Parathyroid adenoma (tissue), 2 donors: ENCODE data around the gene STOML1.

ENCODE experiments used
- H2AFZ ChIP-seq: fragments of 300-600 bp; sonication (generic); one replicate; pipeline ENCODE4 v1.7.0; 2017; ENCODE audit warnings: antibody characterized with exemption, mild to moderate bottlenecking
- H3K27ac ChIP-seq: fragments of 300-600 bp; sonication (generic); one replicate; pipeline ENCODE4 v1.7.0; 2017
- H3K27me3 ChIP-seq: fragments of 300-600 bp; sonication (generic); one replicate; pipeline ENCODE4 v1.7.0; 2017; ENCODE audit warnings: low read length; ENCODE audit not compliant: control insufficient read depth, insufficient read depth
- H3K36me3 ChIP-seq: fragments of 300-600 bp; sonication (generic); one replicate; pipeline ENCODE4 v1.7.0; 2017; ENCODE audit warnings: low read length; ENCODE audit not compliant: control insufficient read depth, insufficient read depth
- H3K4me1 ChIP-seq: fragments of 300-600 bp; sonication (generic); one replicate; pipeline ENCODE4 v1.7.0; 2017; ENCODE audit warnings: control low read depth
- H3K4me2 ChIP-seq: fragments of 300-600 bp; sonication (generic); one replicate; pipeline ENCODE4 v1.7.0; 2017; ENCODE audit warnings: low read length
- H3K4me3 ChIP-seq: fragments of 300-600 bp; sonication (generic); one replicate; pipeline ENCODE4 v1.7.0; 2017; ENCODE audit warnings: low read depth, low read length
- H3K79me2 ChIP-seq: fragments of 300-600 bp; sonication (generic); one replicate; pipeline ENCODE4 v1.7.0; 2017; ENCODE audit warnings: control low read depth
- H3K9ac ChIP-seq: fragments of 300-600 bp; sonication (generic); one replicate; pipeline ENCODE4 v1.7.0; 2017; ENCODE audit warnings: mild to moderate bottlenecking
- H3K9me3 ChIP-seq: fragments of 300-600 bp; sonication (generic); one replicate; pipeline ENCODE4 v1.7.0; 2017; ENCODE audit warnings: low read length; ENCODE audit not compliant: control insufficient read depth
- TF ChIP-seq, protein P1 (sequence below): fragments of 300-600 bp; sonication (generic); IDR thresholded peaks from one replicate; pipeline ENCODE4 v1.7.0; 2017; ENCODE audit warnings: antibody characterized with exemption, mild to moderate bottlenecking
- donor health status: primary hyperparathyroidism.

The STOML1 gene

DNA sequence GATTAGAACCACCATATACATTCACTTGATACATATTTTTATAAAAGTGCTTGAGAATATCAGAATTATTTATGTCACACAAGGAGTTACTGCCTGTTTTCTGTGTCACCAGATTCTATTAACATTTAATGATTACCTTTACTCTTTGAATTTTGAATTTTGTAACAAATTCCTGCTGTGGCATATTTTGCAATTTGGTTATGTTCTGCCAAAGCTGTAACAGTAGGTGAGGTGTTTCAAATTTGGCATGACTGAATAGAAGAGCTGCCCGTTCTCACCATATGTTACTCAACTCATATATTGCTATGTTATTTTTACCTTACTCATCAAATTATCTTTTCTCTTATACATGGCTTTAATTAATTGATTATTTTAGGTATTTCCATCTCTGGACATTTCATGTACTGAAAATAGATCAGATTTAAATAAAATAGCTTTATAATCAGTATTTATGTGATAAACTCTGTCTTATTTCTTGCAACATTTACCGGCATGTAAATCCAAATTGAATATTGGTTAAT is 21.3 kb upstream of the STOML1 start:
- H3K36me3 ChIP-seq, result no peaks in the 10 kb centered on the region
- no peaks in the 10 kb centered on the region for H3K27me3 ChIP-seq
- H3K27ac ChIP-seq, result no peak overlapping the region
- no peak overlapping the region for H3K4me3 ChIP-seq
- peaks cover 17% of the 10 kb centered on the region for H3K79me2 ChIP-seq
- TF ChIP-seq, protein P1, sequence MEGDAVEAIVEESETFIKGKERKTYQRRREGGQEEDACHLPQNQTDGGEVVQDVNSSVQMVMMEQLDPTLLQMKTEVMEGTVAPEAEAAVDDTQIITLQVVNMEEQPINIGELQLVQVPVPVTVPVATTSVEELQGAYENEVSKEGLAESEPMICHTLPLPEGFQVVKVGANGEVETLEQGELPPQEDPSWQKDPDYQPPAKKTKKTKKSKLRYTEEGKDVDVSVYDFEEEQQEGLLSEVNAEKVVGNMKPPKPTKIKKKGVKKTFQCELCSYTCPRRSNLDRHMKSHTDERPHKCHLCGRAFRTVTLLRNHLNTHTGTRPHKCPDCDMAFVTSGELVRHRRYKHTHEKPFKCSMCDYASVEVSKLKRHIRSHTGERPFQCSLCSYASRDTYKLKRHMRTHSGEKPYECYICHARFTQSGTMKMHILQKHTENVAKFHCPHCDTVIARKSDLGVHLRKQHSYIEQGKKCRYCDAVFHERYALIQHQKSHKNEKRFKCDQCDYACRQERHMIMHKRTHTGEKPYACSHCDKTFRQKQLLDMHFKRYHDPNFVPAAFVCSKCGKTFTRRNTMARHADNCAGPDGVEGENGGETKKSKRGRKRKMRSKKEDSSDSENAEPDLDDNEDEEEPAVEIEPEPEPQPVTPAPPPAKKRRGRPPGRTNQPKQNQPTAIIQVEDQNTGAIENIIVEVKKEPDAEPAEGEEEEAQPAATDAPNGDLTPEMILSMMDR, result no peak
- H2AFZ ChIP-seq, result no peak overlapping the region
- H3K4me1 ChIP-seq, result no peaks in the 10 kb centered on the region
- H3K4me2 ChIP-seq, result no peak overlapping the region
- no peaks in the 10 kb centered on the region for H3K9me3 ChIP-seq
- H3K9ac ChIP-seq, result no peak overlapping the region

- Histone ChIP-seq H3K4me2 (no peak overlapping the region), H3K4me1 (no peaks in the 10 kb centered on the region), H3K9me3 (no peaks in the 10 kb centered on the region), H3K36me3 (no peaks in the 10 kb centered on the region), H3K9ac (no peak overlapping the region), H2AFZ (no peak overlapping the region), H3K4me3 (no peak overlapping the region), H3K27ac (no peak overlapping the region), H3K79me2 (peaks cover 24% of the 10 kb centered on the region), H3K27me3 (no peaks in the 10 kb centered on the region)
- TF ChIP-seq, protein P1, result no peak
Observed at GRCh38 chr15:74011610-74012009, 19.5 kb upstream of the STOML1 start.

GRCh38 chr15:74010929-74011540 is 18.9 kb upstream of the STOML1 start:
- H3K9me3 ChIP-seq, result no peaks in the 10 kb centered on the region
- H3K4me1 ChIP-seq, result no peaks in the 10 kb centered on the region
- no peak overlapping the region for H2AFZ ChIP-seq
- H3K4me3 ChIP-seq, result no peak overlapping the region
- no peaks in the 10 kb centered on the region for H3K36me3 ChIP-seq
- TF ChIP-seq, protein P1, result no peak
- H3K4me2 ChIP-seq, result no peak overlapping the region
- H3K9ac ChIP-seq, result no peak overlapping the region
- peaks cover 24% of the 10 kb centered on the region for H3K79me2 ChIP-seq
- H3K27ac ChIP-seq, result peak overlapping the region; percentile 66
- H3K27me3 ChIP-seq, result no peaks in the 10 kb centered on the region

DNA sequence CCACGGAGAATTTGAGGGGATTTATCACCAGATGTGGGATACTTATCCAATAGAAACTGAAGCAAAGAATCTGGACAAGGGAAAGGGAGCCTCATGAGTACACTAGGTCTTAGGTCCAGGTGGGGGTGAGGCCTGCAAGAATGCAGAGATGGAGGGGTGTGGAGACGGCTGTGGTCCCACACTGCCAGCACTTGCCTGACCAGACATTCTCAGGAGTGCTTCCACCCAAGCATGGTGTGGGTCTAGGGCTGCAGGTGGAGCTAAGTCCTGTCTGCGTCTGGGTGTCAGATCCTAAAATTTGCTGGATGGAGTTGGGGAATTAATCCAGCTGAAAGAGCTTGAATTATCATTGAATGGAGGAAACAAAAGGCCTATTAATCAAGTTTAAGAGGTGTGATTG is 16.8 kb upstream of the STOML1 start:
- Histone ChIP-seq H3K27me3 (no peaks in the 10 kb centered on the region), H2AFZ (no peak overlapping the region), H3K79me2 (peaks cover 21% of the 10 kb centered on the region), H3K27ac (no peak overlapping the region), H3K9me3 (no peaks in the 10 kb centered on the region), H3K36me3 (no peaks in the 10 kb centered on the region), H3K4me1 (no peaks in the 10 kb centered on the region), H3K4me3 (no peak overlapping the region), H3K4me2 (no peak overlapping the region), H3K9ac (no peak overlapping the region)
- TF ChIP-seq, protein P1, result no peak

DNA sequence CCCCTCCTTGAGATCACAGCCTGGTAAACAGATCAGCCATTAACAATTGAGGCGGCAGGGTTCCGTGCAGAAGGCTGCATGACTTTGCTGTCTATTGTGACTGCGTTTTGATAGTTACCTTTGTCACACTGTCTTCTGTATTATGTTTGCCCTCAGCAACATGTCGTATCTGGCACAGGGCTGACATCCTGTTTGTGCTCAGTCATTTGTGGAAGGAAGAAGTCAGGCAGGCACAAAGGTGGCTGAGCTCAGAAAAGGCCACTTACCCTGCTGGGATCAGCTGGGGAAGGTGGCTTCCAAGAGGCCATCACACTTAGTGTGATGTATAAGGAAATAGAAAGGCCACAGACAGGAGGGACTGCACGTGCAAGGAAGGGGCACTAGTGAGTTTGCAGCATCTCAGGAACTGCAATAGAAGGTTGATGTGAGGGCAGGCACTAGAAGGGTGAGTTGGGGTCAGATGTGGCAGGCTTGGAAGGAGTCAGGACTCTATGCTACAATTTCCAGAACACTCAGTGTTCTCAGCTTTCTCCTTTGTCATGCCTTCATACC is 15.8 kb upstream of the STOML1 start:
- H3K27ac ChIP-seq, result no peak overlapping the region
- no peak overlapping the region for H2AFZ ChIP-seq
- no peak overlapping the region for H3K9ac ChIP-seq
- TF ChIP-seq, protein P1, result no peak
- H3K79me2 ChIP-seq, result peaks cover 25% of the 10 kb centered on the region
- H3K4me3 ChIP-seq, result no peak overlapping the region
- H3K4me1 ChIP-seq, result no peaks in the 10 kb centered on the region
- H3K36me3 ChIP-seq, result no peaks in the 10 kb centered on the region
- H3K4me2 ChIP-seq, result no peak overlapping the region
- no peaks in the 10 kb centered on the region for H3K9me3 ChIP-seq
- H3K27me3 ChIP-seq, result no peaks in the 10 kb centered on the region
